Activated CD8-positive, alpha-beta T cell treated with anti-CD3 and anti-CD28 coated beads for 36 hours (primary cell): Measurements from ENCODE around the gene ACAD11. TPM values are rescaled to one million over a fixed set of nuclear protein-coding genes. Genes with fewer than 3 reads are reported as not detected.
"Not testable (repeated sequence)": the region's sequence is repeated elsewhere in the genome, so short reads cannot be mapped to it uniquely, and the experiment has no call there.

ENCODE experiments used
- ATAC-seq: fragments of 200-7000 bp; cut with Tn5 transposase; one replicate; pipeline ENCODE4 v1.10.0; 2021; ENCODE audit warnings: mild to moderate bottlenecking, moderate library complexity
- CTCF ChIA-PET: fragments of 350-600 bp; sonication (Branson Sonifier 250); formaldehyde crosslinking; loops from one replicate; lab custom pipeline; 2021; ENCODE audit warnings: antibody characterized with exemption; lab: Charles Lee
- POLR2A ChIA-PET: fragments of 350-600 bp; sonication (Branson Sonifier 250); formaldehyde crosslinking; loops from one replicate; lab custom pipeline; 2021; ENCODE audit warnings: antibody characterized with exemption; lab: Charles Lee
- DNase-seq: peaks from one replicate; pipeline ENCODE4 v3.0.0-alpha.2; 2020
- H3K27ac Mint-ChIP-seq: one replicate; pipeline ENCODE4 v1.8.0; 2021; ENCODE audit warnings: mild to moderate bottlenecking, mixed read lengths
- H3K27me3 Mint-ChIP-seq: one replicate; pipeline ENCODE4 v1.8.0; 2021; ENCODE audit warnings: mixed read lengths
- H3K36me3 Mint-ChIP-seq: one replicate; pipeline ENCODE4 v1.8.0; 2021; ENCODE audit warnings: low read depth, mixed read lengths
- H3K4me1 Mint-ChIP-seq: one replicate; pipeline ENCODE4 v1.8.0; 2021; ENCODE audit warnings: low read depth, mixed read lengths
- H3K4me3 Mint-ChIP-seq: one replicate; pipeline ENCODE4 v1.8.0; 2021; ENCODE audit warnings: mild to moderate bottlenecking, moderate library complexity, mixed read lengths
- H3K9me3 Mint-ChIP-seq: one replicate; pipeline ENCODE4 v1.8.0; 2021; ENCODE audit warnings: mixed read lengths
- CTCF ChIP-seq: fragments of 200-600 bp; IDR thresholded peaks from one replicate; pipeline ENCODE4 v1.8.0; 2022; ENCODE audit warnings: antibody characterized with exemption, mild to moderate bottlenecking
- intact Hi-C: fragments of 100-400 bp; cut with micrococcal nuclease; formaldehyde crosslinking; loops from one replicate; pipeline ENCODE4 v1.10.0; 2022
- total RNA-seq, 2 experiments: library from RNA; stranded (reverse); gene quantifications; one replicate each; pipeline ENCODE4 v1.2.3, GENCODE V29; 2021

ACAD11 gene
- total RNA-seq, 2 experiments from 2014 or later: 20.6 to 22.3 TPM

- DNase-seq (no peak), ATAC-seq (no peak)
- H3K27ac Mint-ChIP-seq: no peak overlapping the region
- no peaks in the 10 kb centered on the region for H3K27me3 Mint-ChIP-seq
- ChIA-PET POLR2A (no interaction called here), CTCF (no interaction called here)
- TF ChIP-seq CTCF: no peak
- no peak overlapping the region for H3K4me3 Mint-ChIP-seq
- H3K36me3 Mint-ChIP-seq: peaks cover 36% of the 10 kb centered on the region
- no peaks in the 10 kb centered on the region for H3K9me3 Mint-ChIP-seq
- H3K4me1 Mint-ChIP-seq: no peaks in the 10 kb centered on the region
- intact Hi-C loops: no loop called here
Measured at GRCh38 chr3:132605374-132605792, 54.2 kb downstream of the ACAD11 start.

- H3K4me1 Mint-ChIP-seq, intact Hi-C loops: not testable (repeated sequence)
- peaks cover 35% of the 10 kb centered on the region for H3K36me3 Mint-ChIP-seq
Measured at GRCh38 chr3:132600614-132601013, 59.0 kb downstream of the ACAD11 start.

GRCh38 chr3:132598181-132598580, 61.4 kb downstream of the ACAD11 start:
- ATAC-seq: no peak
- ChIA-PET POLR2A (interaction anchor here (0.6 kb wide), 1 partner anchor 102 kb away, joined by 3 read pairs; no protein-coding TSS in a partner anchor), CTCF (no interaction called here)
- no peak for TF ChIP-seq CTCF
- Mint-ChIP-seq H3K27me3 (no peaks in the 10 kb centered on the region), H3K4me1 (peaks cover 5% of the 10 kb centered on the region), H3K27ac (no peak overlapping the region), H3K4me3 (no peak overlapping the region), H3K36me3 (peaks cover 36% of the 10 kb centered on the region), H3K9me3 (no peaks in the 10 kb centered on the region)
- DNase-seq: no peak
- intact Hi-C loops: no loop called here

More at GRCh38 chr3:132600614-132601013, 59.0 kb downstream of the ACAD11 start:
- CTCF ChIA-PET: interaction anchor here (1.1 kb wide), 1 partner anchor 41 kb away, joined by 3 read pairs; no protein-coding TSS in a partner anchor
- H3K9me3 Mint-ChIP-seq, ATAC-seq, H3K27ac Mint-ChIP-seq, H3K4me3 Mint-ChIP-seq, DNase-seq, H3K27me3 Mint-ChIP-seq, POLR2A ChIA-PET: not testable (repeated sequence)

- ATAC-seq (no peak), DNase-seq (no peak)
- intact Hi-C loops: no loop called here
- Mint-ChIP-seq H3K4me1 (peaks cover 5% of the 10 kb centered on the region), H3K9me3 (no peaks in the 10 kb centered on the region), H3K27me3 (no peaks in the 10 kb centered on the region), H3K4me3 (no peak overlapping the region), H3K27ac (no peak overlapping the region), H3K36me3 (peaks cover 34% of the 10 kb centered on the region)
- TF ChIP-seq CTCF: no peak
- ChIA-PET CTCF (no interaction called here), POLR2A (no interaction called here)
Measured at GRCh38 chr3:132597660-132598059, 61.9 kb downstream of the ACAD11 start.

GRCh38 chr3:132596816-132597433, 62.7 kb downstream of the ACAD11 start, which contains the start of gene ACKR4:
ACKR4 (plus strand) TSS chr3:132597270; CDS start chr3:132600398, 3,128 bp downstream.
- peaks cover 34% of the 10 kb centered on the region for H3K36me3 Mint-ChIP-seq
- ATAC-seq: no peak
- intact Hi-C loops: no loop called here

More at GRCh38 chr3:132596816-132597433, 62.7 kb downstream of the ACAD11 start, which contains the start of gene ACKR4:
- TF ChIP-seq CTCF: no peak
- H3K4me1 Mint-ChIP-seq: peaks cover 5% of the 10 kb centered on the region
- H3K27ac Mint-ChIP-seq: peak within 1 kb of the TSS; percentile 27
- ChIA-PET CTCF (no interaction called here), POLR2A (no interaction called here)
- no peaks in the 10 kb centered on the region for H3K27me3 Mint-ChIP-seq
- no peaks in the 10 kb centered on the region for H3K9me3 Mint-ChIP-seq
- no peak for DNase-seq
- no peak within 1 kb of the TSS for H3K4me3 Mint-ChIP-seq
